K562 (cell line): ENCODE measurements around the gene OTC. TPM values are rescaled to one million over a fixed set of nuclear protein-coding genes. Genes with fewer than 3 reads are reported as not detected.
A peak's percentile ranks its signal among the peaks of the same experiment; 100 is the strongest.

Experiments
- ATAC-seq: fragments of 200-7000 bp; cut with Tn5 transposase; 3 replicates; pipeline ENCODE4 v1.9.1; 2020; ENCODE audit warnings: moderate library complexity
- BruUV-seq: library from RNA; stranded (reverse); fragments of 400-500 nt; replicated peaks from 2 replicates; lab custom pipeline; 2021; lab: Mats Ljungman, UMichigan
- CTCF ChIA-PET: fragments of 300-600 bp; formaldehyde crosslinking; extraction: SDS; loops from one replicate; lab custom pipeline; 2021; ENCODE audit warnings: low intra/inter-chr PET ratio; lab: Yijun Ruan, JAX
- POLR2A ChIA-PET: fragments of 300-600, 350-650 bp; sonication (Branson Sonifier 250); formaldehyde crosslinking; extraction: SDS; loops from one replicate; lab custom pipeline; 2021; ENCODE audit warnings: antibody characterized with exemption, inconsistent platforms; lab: Yijun Ruan, JAX
- DNase-seq, 4 experiments: peaks; one replicate each; pipeline versions ENCODE4 v3.0.0 to v3.0.0-alpha.2; 2011 to 2018; ENCODE audit warnings: low spot score in 3 of 4, mixed read lengths in 3 of 4; ENCODE audit errors: extremely low read depth in 1 of 4
- FAIRE-seq: peaks from 2 replicates; lab custom pipeline; 2011; peaks lifted over from hg19 to GRCh38; lab: Jason Lieb, UNC
- H2AFZ ChIP-seq: 2 replicates; pipeline ENCODE4 v1.6.0; 2011; ENCODE audit warnings: low read depth, low read length, control low read depth, inconsistent platforms
- H3K27ac ChIP-seq: fragments of 200-600 bp; 3 replicates; pipeline ENCODE4 v1.8.0; 2011; ENCODE audit warnings: low read depth, mild to moderate bottlenecking, control low read depth, inconsistent platforms, low read length, moderate library complexity, mixed read lengths; ENCODE audit errors: extremely low read depth
- H3K27me3 ChIP-seq, 2 experiments: fragments of 300-600 bp in 1 of 2; 2 replicates in 1 of 2; 3 replicates in 1 of 2; pipeline versions ENCODE4 v1.6.0 to v1.8.0; 2011; ENCODE audit warnings: inconsistent platforms in 2 of 2, low read length in 2 of 2, mild to moderate bottlenecking in 1 of 2, mixed read lengths in 1 of 2, moderate library complexity in 1 of 2; ENCODE audit not compliant: control insufficient read depth in 2 of 2, insufficient read depth in 2 of 2
- H3K36me3 ChIP-seq: fragments of 300-600 bp; 3 replicates; pipeline ENCODE4 v1.8.0; 2011; ENCODE audit warnings: mild to moderate bottlenecking, low read length, inconsistent platforms; ENCODE audit not compliant: control insufficient read depth, insufficient read depth
- H3K4me1 ChIP-seq, 2 experiments: fragments of 200-600 bp in 1 of 2; replicated peaks in 1 of 2; 2 replicates in 1 of 2; 3 replicates in 1 of 2; pipeline versions ENCODE4 v1.5.1 to v1.8.0; 2011; ENCODE audit warnings: inconsistent platforms in 2 of 2, low read length in 2 of 2, mild to moderate bottlenecking in 1 of 2, mixed read lengths in 1 of 2, moderate library complexity in 1 of 2; ENCODE audit not compliant: control insufficient read depth in 2 of 2, insufficient read depth in 2 of 2
- H3K4me2 ChIP-seq: 2 replicates; pipeline ENCODE4 v1.6.1; 2011; ENCODE audit warnings: low read length, control low read depth, inconsistent platforms, mixed read lengths; ENCODE audit not compliant: insufficient read depth
- H3K4me3 ChIP-seq: fragments of 200-600 bp; sonication (generic), shearing (Covaris generic); 2 replicates; pipeline ENCODE4 v1.5.1; 2016; ENCODE audit warnings: control low read depth, inconsistent platforms
- H3K79me2 ChIP-seq: fragments of 200-600 bp; 3 replicates; pipeline ENCODE4 v1.8.0; 2011; ENCODE audit warnings: low read length, inconsistent platforms; ENCODE audit not compliant: control insufficient read depth, insufficient read depth
- H3K9ac ChIP-seq, 2 experiments: 2 replicates each; pipeline versions ENCODE4 v1.6.0 to v1.6.1; 2011; ENCODE audit warnings: low read depth in 2 of 2, low read length in 2 of 2, control low read depth in 1 of 2, inconsistent platforms in 1 of 2, mild to moderate bottlenecking in 1 of 2, mixed read lengths in 1 of 2; ENCODE audit not compliant: insufficient read depth in 1 of 2
- H3K9me1 ChIP-seq: one replicate; pipeline ENCODE4 v1.6.0; 2011; ENCODE audit warnings: inconsistent platforms, mild to moderate bottlenecking, low read length, moderate library complexity; ENCODE audit not compliant: control insufficient read depth, insufficient read depth
- H3K9me3 ChIP-seq: replicated peaks from 2 replicates; pipeline ENCODE4 v1.5.1; 2011; ENCODE audit warnings: low read depth, low read length, inconsistent platforms; ENCODE audit not compliant: control insufficient read depth, insufficient read depth
- H4K20me1 ChIP-seq: replicated peaks from 2 replicates; pipeline ENCODE4 v1.6.1; 2011; ENCODE audit warnings: low read length, inconsistent platforms, mixed read lengths; ENCODE audit not compliant: control insufficient read depth, insufficient read depth
- RBBP5 ChIP-seq: fragments of 200-600 bp; sonication (generic); IDR thresholded peaks from 2 replicates; pipeline ENCODE4 v1.6.1; 2012; ENCODE audit warnings: borderline replicate concordance, mild to moderate bottlenecking, low read length, control low read depth, inconsistent platforms; ENCODE audit not compliant: insufficient read depth, poor library complexity, severe bottlenecking
- ZFP36 ChIP-seq: fragments of 150-350 bp; IDR thresholded peaks from 2 replicates; pipeline ENCODE4 v1.6.1; 2018; ENCODE audit warnings: low read length, low read depth; ENCODE audit not compliant: partially characterized antibody
- in situ Hi-C: fragments of 300-500 bp; cut with MboI; formaldehyde crosslinking; loops from 4 replicates; pipeline ENCODE4 v1.15.0; 2018; ENCODE audit warnings: inconsistent platforms, mixed read lengths
- intact Hi-C: fragments of 100-400 bp; cut with micrococcal nuclease; formaldehyde crosslinking; loops from 2 replicates; pipeline ENCODE4 v1.14.2; 2022
- polyA plus RNA-seq, 8 experiments: library from polyadenylated mRNA; depleted of rRNA in 4 of 8; stranded (reverse) in 5 of 8; unstranded in 3 of 8; fragments of >200 nt; fragmentation: Nextera tagmentation in 2 of 8; fragmentation: Illumina TruSeq in 1 of 8; extraction: Ambion mirVana in 2 of 8; extraction: Trizol in 1 of 8; gene quantifications; 2 replicates each; pipeline versions ENCODE4 v1.2.1 to v1.2.3, GENCODE V29; 2011 to 2014; ENCODE audit warnings: inconsistent platforms in 1 of 8, missing spikeins in 1 of 8
- total RNA-seq, 7 experiments: library from RNA; depleted of rRNA in 6 of 7; stranded (reverse); fragments of >200 nt in 6 of 7; fragmentation: Illumina TruSeq in 2 of 7; extraction: Trizol in 2 of 7; gene quantifications; 2 replicates each; pipeline versions ENCODE4 v1.2.1 to v1.2.3, GENCODE V29; 2011 to 2021; ENCODE audit warnings: low replicate concordance in 1 of 7
- TF ChIP-seq, protein P1 (sequence below): fragments of 250-450 bp; sonication (Bioruptor Pico); IDR thresholded peaks from 2 replicates; pipeline ENCODE4 v1.8.0; 2022; ENCODE audit warnings: inconsistent platforms

The OTC gene
- total and polyA plus RNA-seq, 9 of the 15 experiments (the other 6 are each of a cell fraction or from before 2014, with no cell fraction given): not detected

DNA sequence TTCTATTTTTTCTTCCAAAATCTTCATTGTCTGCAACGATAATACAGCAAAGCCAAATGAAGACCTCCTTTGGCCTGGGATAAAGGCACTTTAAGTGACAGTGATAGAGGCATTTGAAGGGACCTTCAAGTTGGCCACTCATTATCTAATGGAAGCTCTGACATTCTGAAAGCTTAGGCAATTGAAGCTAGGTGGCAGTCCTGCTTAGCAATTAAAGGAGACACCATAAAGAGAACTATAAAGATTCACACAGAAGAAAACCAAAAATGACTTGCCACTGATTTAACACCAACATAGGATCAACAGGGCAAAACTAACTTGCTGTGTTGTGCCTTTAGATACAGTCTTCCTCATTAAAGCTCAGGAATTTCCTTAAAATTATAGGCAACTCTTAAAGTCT is 105.7 kb downstream of the OTC start (continued):
- no peak for TF ChIP-seq RBBP5
- TF ChIP-seq, all 486 proteins: peak for 2

DNA sequence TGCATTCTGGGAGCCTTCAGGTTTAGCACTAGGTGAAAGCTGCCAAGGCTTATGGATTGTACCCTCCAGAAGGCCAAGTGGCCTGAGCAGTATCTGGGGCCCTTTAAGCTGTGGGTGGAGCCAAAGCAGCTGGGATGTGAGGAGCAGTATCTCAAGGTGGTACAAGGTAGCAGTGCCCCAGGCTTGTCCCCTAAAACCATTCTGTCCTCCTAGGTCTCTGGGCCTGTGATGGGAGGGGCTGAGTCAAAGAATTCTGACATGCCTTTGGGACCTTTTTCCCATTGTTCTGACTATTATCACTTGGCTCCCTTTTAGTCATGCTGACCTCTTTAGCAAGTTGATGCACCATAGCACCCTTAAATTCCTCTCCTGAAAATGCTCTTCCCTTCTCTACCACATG is 109.9 kb downstream of the OTC start:
- FAIRE-seq (no peak), ATAC-seq (no peak), DNase-seq (no peak)
- H3K9me3 ChIP-seq: no peaks in the 10 kb centered on the region
- H4K20me1 ChIP-seq: no peaks in the 10 kb centered on the region
- intact Hi-C loops (no loop called here), in situ Hi-C loops (no loop called here)
- no TSS peak for BruUV-seq
- no peak overlapping the region for H3K27ac ChIP-seq
- H3K79me2 ChIP-seq: no peaks in the 10 kb centered on the region
- TF ChIP-seq, protein P1, sequence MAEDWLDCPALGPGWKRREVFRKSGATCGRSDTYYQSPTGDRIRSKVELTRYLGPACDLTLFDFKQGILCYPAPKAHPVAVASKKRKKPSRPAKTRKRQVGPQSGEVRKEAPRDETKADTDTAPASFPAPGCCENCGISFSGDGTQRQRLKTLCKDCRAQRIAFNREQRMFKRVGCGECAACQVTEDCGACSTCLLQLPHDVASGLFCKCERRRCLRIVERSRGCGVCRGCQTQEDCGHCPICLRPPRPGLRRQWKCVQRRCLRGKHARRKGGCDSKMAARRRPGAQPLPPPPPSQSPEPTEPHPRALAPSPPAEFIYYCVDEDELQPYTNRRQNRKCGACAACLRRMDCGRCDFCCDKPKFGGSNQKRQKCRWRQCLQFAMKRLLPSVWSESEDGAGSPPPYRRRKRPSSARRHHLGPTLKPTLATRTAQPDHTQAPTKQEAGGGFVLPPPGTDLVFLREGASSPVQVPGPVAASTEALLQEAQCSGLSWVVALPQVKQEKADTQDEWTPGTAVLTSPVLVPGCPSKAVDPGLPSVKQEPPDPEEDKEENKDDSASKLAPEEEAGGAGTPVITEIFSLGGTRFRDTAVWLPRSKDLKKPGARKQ: no peak
- TF ChIP-seq ZFP36: peak; percentile 38
- H3K27me3 ChIP-seq: no peaks in the 10 kb centered on the region
- no peak overlapping the region for H3K4me3 ChIP-seq
- H3K9me1 ChIP-seq: no peaks in the 10 kb centered on the region
- H3K9ac ChIP-seq: no peak overlapping the region
- CTCF ChIA-PET: no interaction called here
- H3K36me3 ChIP-seq: no peaks in the 10 kb centered on the region
- POLR2A ChIA-PET: no interaction called here
- no peak overlapping the region for H3K4me2 ChIP-seq
- H2AFZ ChIP-seq: no peak overlapping the region
- H3K4me1 ChIP-seq: no peaks in the 10 kb centered on the region
